RKO (cell line): ENCODE data around the gene DDX41.
"Not testable (repeated sequence)": the region's sequence is repeated elsewhere in the genome, so short reads cannot be mapped to it uniquely, and the experiment has no call there.

ENCODE experiments used
- DNase-seq: peaks from one replicate; pipeline ENCODE4 v3.0.0-alpha.2; 2016; ENCODE audit warnings: low spot score

DDX41 gene

GRCh38 chr5:177537389-177538361 is 20.9 kb upstream of the DDX41 start:
- no peak for DNase-seq

GRCh38 chr5:177536386-177536785 is 19.6 kb upstream of the DDX41 start:
- DNase-seq, result no peak

- DNase-seq, result no peak
Observed at GRCh38 chr5:177535125-177535524, 18.4 kb upstream of the DDX41 start.

DNA sequence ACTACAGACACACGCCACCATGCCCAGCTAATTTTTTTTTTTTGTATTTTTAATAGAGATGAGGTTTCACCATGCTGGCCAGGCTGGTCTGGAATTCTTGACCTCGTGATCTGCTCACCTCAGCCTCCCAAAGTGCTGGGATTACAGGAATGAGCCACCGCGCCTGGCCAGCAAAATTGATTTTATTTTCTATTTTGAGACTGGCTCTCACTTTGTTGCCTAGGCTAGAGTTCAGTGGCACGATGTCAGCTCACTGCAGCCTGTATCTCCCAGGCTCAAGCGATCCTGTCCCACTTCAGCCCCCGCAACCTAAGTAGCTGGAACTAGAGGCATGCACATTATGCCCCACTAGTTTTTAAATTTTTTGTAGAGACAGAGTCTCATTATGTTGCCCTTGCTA is 17.7 kb upstream of the DDX41 start:
- not testable (repeated sequence) for DNase-seq

GRCh38 chr5:177531209-177531940 is 14.6 kb upstream of the DDX41 start:
- DNase-seq, result no peak

DNA sequence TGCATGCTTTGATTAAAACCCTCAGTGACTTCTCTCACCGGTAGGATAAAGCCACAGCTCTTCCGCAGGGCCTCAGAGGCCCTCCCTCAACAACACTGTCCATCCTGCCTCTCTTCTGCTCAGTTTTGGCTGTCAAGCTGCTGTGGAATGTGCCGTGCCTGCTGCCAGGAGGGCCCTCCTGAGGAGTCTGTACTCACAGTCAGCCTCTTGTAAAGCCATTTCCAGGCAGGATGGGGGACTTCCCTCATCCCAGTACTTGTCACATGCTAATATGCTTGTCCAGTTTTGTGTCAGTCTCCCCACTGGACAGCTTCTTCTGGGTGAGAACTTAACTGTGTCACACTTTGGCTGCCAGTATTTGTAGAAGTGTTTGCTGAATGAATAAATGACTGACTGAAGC is 13.9 kb upstream of the DDX41 start:
- no peak for DNase-seq

GRCh38 chr5:177529247-177530203 is 12.8 kb upstream of the DDX41 start:
- no peak for DNase-seq

DNA sequence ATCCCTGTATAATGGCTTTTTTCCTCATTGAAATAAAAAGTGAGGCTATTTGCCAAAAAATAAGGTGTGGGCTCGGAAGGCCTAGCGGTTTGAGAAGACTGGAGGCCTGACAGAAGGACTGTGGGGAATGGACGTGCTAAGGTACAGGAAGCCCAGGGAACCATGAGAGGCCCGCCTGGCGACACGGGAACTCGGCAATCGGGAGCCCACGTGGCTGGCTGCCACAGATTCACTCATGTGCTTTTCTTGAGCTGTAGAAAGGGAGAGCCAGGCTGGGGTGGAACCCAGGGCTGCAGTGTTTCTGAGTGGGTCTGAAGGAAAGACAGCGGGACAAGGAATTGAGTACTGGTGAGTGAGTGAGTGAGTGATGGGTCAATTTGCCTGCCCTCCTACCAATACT is 11.9 kb upstream of the DDX41 start:
- DNase-seq, result no peak

DNA sequence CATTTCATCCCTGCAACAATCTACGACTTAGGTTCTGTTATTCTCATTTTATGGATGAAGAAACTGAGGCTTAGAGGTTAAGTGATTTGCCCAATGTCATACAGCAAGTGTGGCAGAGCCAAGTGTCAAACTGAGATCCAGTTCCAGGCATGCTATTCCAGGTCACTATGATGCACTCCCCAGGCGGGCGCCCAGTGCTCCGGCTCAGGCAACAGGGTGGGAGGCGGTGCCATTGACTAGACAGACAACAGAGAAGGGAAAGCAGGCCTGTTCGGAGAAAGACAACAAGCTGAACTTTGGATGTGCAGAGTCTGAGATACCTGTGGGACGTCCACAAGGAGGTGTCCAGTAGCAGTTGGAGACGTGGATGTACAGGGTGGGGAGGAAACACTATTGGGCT is 10.8 kb upstream of the DDX41 start:
- no peak for DNase-seq

DNA sequence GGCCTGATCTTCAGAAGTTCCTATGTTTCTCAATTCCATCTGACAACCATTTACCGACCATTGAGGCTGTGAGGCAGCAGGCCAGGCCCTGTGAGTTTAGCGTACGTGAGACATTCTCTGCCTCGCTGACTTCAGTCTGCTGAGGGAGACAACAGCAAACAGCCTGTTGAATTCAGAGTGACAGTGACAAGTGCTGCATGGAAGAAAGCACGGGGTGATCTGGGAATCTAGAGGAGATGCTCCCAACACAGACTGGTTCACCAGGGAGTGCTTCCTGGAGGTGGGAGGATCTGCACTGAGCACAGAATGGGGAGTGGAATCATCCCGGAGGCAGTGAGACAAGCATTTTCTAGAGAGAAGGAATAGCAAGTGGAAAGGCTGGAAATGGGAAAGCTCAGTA is 10.0 kb upstream of the DDX41 start:
- DNase-seq, result no peak

DNA sequence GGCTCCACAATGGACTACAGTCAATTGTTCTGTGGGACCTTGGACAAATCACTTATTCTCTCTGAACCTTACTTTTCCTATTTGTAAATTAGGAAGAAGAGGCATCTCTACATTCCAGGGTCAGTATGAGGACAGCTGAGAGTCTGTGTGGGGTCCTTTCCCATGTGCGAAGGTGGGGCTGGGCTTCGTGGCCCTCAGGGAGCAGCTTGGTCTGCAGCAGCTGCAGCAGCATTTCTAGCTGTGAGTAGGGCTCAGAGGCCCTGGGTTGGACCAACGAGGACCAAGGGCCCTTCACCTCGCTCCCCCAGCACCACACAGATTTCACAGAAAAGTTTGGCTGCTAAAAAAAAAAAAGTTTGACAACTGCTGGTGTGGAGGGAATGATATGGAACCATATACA is 9.4 kb upstream of the DDX41 start:
- DNase-seq, result no peak

DNA sequence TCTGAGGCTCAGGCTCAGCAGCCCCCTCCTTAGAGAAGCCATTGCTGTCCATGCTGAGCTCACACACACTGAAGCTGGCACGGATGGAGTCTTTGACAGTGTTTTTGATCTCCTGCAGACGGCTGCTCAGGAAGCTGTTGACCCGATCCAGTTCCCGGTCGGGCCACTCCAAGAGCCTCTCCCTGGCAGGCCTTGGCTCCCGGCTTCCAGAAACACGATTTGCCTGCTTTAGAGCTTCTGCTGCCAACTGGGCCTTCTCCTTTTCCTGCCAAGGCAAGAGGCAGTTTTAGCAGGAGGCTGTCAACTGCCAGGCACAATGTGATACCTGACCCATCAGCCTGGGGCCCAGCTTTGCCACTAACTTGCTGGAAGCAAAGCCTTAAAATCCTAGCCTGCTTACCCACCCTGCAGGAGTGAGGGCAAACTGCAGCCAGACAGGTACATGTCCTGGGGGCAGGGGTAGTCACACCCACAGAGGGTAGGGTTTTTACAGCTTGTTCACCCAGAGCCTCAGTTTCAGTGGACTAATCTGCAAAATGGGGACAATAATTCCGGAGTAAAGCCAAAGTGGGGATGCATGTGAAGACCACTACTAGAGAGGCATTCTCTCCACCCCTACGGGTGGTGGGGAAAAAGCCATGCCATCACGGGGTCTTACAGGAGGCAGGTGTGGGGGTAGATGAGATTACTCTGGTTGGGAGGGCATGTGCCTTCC is 8.3 kb upstream of the DDX41 start:
- DNase-seq, result no peak

DNA sequence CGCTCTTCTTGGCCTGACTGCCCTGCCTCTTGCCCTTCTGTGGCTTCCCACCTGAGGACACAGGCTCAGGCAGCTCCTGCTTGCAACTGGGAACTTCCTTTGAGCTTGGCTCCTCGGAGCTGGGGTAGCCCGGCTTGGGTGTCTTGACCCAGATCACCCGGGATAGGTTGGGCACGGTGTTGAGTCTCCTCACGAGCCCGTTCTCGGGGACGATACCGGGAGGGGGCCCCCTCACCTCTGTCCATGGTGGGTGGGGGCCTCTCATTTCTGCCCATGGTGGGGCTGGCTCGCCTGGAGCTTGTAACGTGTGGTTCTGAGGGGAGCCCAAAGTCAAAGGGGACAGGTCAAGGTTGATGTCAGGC is 7.8 kb upstream of the DDX41 start:
- no peak for DNase-seq

DNA sequence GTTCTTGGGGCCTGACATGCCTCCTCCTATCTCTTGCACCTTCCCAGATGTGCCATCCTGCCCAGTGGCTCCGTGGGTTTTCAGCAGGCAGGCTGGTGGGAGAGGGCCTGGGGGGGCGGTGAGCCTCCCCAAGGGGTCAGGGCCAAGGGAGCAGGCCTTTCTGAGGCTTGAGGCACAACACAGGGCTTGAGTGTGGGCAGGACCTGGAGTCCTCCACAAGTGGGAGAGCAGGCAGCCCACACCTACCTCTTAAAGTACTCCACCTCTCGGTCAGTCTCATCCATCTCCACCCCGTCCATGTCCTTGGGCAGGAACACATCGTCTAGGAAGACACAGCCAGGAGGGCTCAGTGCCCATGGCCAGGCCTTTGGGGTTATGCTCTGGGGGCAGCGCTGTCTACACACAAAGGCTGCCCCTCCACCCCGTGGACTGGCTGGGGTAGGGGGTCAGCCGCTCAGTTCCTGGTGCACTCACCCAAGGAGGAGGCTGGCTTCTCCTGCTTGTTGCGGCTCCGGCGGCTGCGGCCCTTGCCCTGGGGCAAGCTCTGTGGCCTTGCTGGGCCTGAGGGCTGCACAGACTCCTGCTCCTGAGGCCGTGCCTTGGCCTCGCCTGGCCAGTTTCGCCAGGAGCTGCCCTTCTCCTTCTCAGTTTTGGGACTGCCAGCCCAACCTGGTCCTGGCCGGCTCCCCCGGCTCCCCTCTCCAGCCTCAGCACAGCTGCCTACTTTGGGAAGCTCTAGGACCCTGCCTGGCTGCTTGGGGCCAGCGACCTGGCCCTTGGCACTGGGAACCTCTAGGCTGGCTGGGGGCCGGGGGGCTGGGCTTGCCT is 7.2 kb upstream of the DDX41 start:
- DNase-seq, result no peak

DNA sequence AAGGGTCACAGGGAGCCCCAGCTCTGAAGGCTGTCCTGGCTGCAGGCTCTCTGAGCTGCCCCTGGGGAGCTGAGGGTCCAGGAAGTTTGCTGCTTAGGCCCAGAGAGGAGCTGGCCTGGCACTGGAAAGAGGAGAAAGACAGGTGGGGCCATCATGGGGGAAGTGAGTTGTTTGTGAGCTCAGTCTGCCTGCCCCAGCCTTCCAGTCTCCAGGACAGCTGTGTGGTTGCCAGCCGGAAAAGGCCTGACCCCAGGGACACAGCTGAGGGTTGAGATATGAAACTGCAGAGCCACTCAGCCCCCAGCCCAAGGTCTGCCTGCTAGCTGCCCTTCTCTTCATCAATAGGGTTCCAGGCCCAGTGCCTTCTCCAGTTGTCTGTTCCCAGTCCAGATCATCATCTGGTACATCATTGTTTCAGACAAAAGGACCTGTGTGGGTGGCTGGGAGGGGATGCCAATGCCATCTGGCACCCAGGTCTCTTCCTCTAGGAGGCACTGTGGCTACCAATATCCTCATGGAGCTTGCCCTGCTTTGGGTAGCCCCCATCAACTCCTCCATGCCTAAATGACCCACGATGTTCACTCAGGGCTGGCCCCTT is 4.3 kb upstream of the DDX41 start:
- no peak for DNase-seq

DNA sequence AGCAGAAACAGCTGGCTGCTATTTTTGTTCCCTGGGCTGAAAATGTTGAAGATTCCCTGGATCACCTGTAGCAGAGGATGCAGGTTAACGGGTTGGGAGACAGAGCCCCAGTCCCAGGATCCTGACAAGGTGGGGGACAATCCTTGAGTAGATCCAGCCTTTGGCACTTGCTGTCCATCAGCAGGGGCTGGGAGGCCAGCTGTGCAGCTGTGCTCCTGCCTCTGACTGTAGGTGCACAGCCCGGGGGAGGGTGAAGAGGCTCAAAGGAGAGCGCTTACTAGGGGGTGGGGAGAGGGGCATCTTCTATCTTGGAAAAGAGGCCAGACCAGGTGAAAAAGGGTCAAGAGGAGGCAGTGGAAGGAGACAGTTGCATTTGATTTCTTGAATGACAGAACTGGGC is 3.5 kb upstream of the DDX41 start:
- DNase-seq, result no peak

DNA sequence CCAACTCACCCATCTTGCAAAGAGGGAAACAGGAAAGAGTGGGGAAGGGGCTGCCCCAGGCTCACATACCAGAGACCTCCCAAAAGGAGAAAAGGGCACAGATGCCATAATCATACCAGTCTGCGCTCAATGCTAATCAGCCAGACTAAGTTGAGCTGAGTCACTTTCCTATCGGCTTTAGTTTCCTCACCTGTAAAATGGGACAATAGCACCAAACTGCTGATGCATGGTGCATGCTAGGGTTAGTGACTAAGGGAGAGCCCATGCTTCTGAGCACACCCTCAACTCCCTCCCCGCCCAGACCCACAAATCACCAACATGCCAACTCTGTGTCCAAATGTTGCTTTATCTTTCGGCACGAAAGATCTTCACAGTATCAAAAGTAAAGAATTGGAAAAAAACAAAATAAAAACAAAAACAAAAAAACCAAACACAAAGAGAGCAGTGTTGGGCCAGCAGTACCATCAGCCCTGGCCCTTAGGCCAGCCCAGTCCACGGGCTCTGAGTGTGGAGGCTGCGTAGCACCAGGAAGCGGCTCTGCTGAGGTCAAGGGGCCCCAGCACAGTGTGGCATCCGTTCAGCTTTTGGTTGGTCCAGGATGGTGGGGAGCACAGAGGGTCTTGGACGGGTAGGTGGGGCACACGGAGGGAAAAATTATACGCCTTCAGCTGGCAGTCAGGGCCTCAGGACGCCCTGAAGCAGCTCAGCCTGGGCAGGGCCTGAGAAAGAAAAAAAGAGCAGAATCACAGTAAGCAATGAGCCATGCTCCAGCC is 2.9 kb upstream of the DDX41 start:
- no peak for DNase-seq

GRCh38 chr5:177515580-177515979 is 1.2 kb downstream of the DDX41 start:
- DNase-seq, result no peak

DNA sequence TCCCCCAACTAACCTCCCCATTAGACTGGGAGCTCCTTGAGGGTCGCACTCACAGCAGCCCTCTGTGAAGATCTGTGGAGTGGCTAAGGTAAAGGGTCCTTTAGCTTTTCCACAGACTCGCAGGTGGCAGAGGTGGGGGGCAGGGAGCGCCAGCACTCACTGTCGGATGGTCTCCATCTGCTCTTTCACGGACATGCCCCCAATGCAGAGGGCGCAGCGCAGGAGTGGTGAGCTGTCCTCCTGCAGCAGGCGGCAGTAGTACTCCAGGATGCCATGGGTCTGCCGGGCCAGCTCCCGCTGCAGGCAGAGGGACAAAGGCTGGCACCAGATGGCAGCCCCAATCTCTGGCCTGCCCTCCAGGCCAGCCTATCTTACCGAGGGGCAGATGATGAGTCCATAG is 2.2 kb downstream of the DDX41 start:
- no peak for DNase-seq

GRCh38 chr5:177513500-177513899 is 3.3 kb downstream of the DDX41 start:
- DNase-seq, result no peak
